ENCODE measurements around the gene POC5. TPM values are rescaled to one million over a fixed set of nuclear protein-coding genes. Genes with fewer than 3 reads are reported as not detected.
A peak's percentile ranks its signal among the peaks of the same experiment; 100 is the strongest.

Gene POC5
- total RNA-seq, 4 donors from 2014 or later, result 5.1 to 13.2 (median 10.3) TPM

GRCh38 chr5:75694781-75695180 lies 22.5 kb downstream of the POC5 start:
- intact Hi-C loops (cut with DNase I; ENCODE audit: low total_unique reads), result no loop called here
- no peak for DNase-seq (ENCODE audit: low spot score in 2 of 2)
- TF ChIP-seq POLR2A (IDR thresholded peaks at IDR 0.05), result no peak
- TF ChIP-seq CTCF (IDR thresholded peaks at IDR 0.05), result no peak
- 77 to 90% methylated on average over 1 of the region's 1 CpG for WGBS, 2 donors
- H3K4me3 ChIP-seq (ENCODE audit: low read depth, poor library complexity, severe bottlenecking), result no peak overlapping the region

- intact Hi-C loops (cut with DNase I; ENCODE audit: low total_unique reads), result no loop called here
- WGBS, 2 donors, result 91 to 100% methylated on average over 1 of the region's 1 CpG
- TF ChIP-seq POLR2A (IDR thresholded peaks at IDR 0.05) (no peak), CTCF (IDR thresholded peaks at IDR 0.05) (no peak)
- no peak overlapping the region for H3K4me3 ChIP-seq (ENCODE audit: low read depth, poor library complexity, severe bottlenecking)
- no peak for DNase-seq (ENCODE audit: low spot score in 2 of 2)
Measured at GRCh38 chr5:75690669-75691068, 26.6 kb downstream of the POC5 start.

GRCh38 chr5:75686480-75686879 lies 30.8 kb downstream of the POC5 start:
- DNase-seq (ENCODE audit: low spot score in 2 of 2), result no peak
- intact Hi-C loops (cut with DNase I; ENCODE audit: low total_unique reads), result no loop called here
- H3K4me3 ChIP-seq (ENCODE audit: low read depth, poor library complexity, severe bottlenecking), result no peak overlapping the region
- TF ChIP-seq CTCF (IDR thresholded peaks at IDR 0.05), result no peak
- TF ChIP-seq POLR2A (IDR thresholded peaks at IDR 0.05), result no peak

- no peak for DNase-seq (ENCODE audit: low spot score in 2 of 2)
- intact Hi-C loops (cut with DNase I; ENCODE audit: low total_unique reads), result no loop called here
- TF ChIP-seq CTCF (IDR thresholded peaks at IDR 0.05), result no peak
- TF ChIP-seq POLR2A (IDR thresholded peaks at IDR 0.05), result no peak
- 95 to 97% methylated on average over 11 of the region's 11 CpGs for WGBS, 2 donors
- no peak overlapping the region for H3K4me3 ChIP-seq (ENCODE audit: low read depth, poor library complexity, severe bottlenecking)
Measured at GRCh38 chr5:75685141-75685540, 32.1 kb downstream of the POC5 start.

- H3K4me3 ChIP-seq (ENCODE audit: low read depth, poor library complexity, severe bottlenecking), result no peak overlapping the region
- DNase-seq (ENCODE audit: low spot score in 2 of 2), result no peak
- intact Hi-C loops (cut with DNase I; ENCODE audit: low total_unique reads), result no loop called here
- no peak for TF ChIP-seq POLR2A (IDR thresholded peaks at IDR 0.05)
- peak in 1 of 3 donors; percentile 26 for TF ChIP-seq CTCF (IDR thresholded peaks at IDR 0.05)
- 22 to 24% methylated on average over 2 of the region's 2 CpGs for WGBS, 2 donors
Measured at GRCh38 chr5:75681125-75681830, 36.0 kb downstream of the POC5 start.

GRCh38 chr5:75678155-75678554 lies 39.1 kb downstream of the POC5 start:
- no peak overlapping the region for H3K4me3 ChIP-seq (ENCODE audit: low read depth, poor library complexity, severe bottlenecking)
- 69 to 70% methylated on average over 3 of the region's 3 CpGs for WGBS, 2 donors
- TF ChIP-seq CTCF (IDR thresholded peaks at IDR 0.05) (no peak), POLR2A (IDR thresholded peaks at IDR 0.05) (no peak)
- no peak for DNase-seq (ENCODE audit: low spot score in 2 of 2)
- intact Hi-C loops (cut with DNase I; ENCODE audit: low total_unique reads), result no loop called here

Measured in lower leg skin (tissue), 4 donors.